Breast epithelium (tissue), 3 donors: Measurements from ENCODE around the gene SUMO4.

Source experiments
- CTCF ChIP-seq, 3 donors: fragments of 450-650 bp; IDR thresholded peaks; one replicate each; pipeline ENCODE4 v1.5.1; 2016 to 2017; ENCODE audit warnings: antibody characterized with exemption in 3 of 3, mild to moderate bottlenecking in 3 of 3, moderate library complexity in 3 of 3
- POLR2A ChIP-seq: fragments of 450-650 bp; IDR thresholded peaks from one replicate; pipeline ENCODE4 v1.6.1; 2016; ENCODE audit warnings: antibody characterized with exemption, mild to moderate bottlenecking, moderate library complexity
- POLR2AphosphoS5 ChIP-seq, 3 donors: sonication (generic); formaldehyde crosslinking; IDR thresholded peaks; one replicate each; pipeline ENCODE4 v1.6.1; 2017; ENCODE audit warnings: antibody characterized with exemption in 3 of 3

DNA sequence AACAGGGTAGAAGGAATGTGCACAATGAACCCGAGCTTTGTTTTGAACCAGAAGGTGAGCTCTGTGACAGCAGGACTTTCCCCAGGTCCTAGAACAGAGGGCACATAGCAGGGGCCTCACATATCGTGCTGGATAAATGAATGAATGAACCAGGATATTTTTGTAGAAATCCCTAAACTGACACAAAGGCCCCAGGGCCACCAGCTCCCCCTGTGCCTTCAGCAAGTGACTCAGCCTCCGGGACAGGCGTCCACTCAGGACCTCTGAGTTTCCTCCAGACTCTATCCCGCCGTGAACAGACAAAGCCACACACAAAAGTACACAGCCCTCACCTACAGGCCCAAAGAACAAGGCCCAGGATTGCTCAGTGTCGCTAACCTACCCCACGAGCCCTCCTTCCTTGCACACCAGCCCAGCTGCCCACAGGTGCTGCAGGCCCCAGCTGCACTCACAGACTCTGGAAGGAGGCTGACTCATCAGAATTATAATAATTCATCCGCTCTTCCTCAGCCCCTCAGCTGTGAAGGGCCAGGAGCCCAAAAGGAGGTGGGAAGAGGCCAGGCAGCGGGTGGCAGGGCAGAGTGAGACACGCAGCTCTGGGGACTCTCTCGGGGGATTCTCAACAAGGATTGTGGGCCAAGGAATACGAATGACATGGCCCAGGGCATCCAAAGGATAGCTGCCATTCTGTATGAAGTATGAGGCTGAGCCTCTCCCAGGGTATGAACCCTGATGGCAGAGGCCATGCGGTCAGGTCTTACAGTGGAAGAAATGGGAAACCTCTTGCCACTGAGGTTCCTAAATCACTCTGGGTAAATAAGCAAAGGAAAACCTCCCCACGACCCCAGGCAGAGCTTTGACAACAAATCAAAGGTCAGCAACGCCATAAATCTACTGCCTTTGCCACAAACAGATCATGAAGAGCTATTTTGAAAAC, 40.9 kb downstream of the SUMO4 start:
- no peak for TF ChIP-seq POLR2AphosphoS5 (IDR thresholded peaks at IDR 0.05)
- no peak for TF ChIP-seq CTCF (IDR thresholded peaks at IDR 0.05)
- no peak for TF ChIP-seq POLR2A
